GM10248 (cell line): ENCODE measurements around the gene GPATCH11.

Experiments
- CTCF ChIA-PET: fragments of 300-600 bp; sonication (Branson Sonifier 250); formaldehyde crosslinking; extraction: SDS; loops from one replicate; lab custom pipeline; 2021; ENCODE audit warnings: antibody characterized with exemption; lab: Yijun Ruan, JAX
- POLR2A ChIA-PET: fragments of 350-650 bp; sonication (Branson Sonifier 250); formaldehyde crosslinking; extraction: SDS; loops from one replicate; lab custom pipeline; 2020; ENCODE audit warnings: antibody characterized with exemption; lab: Yijun Ruan, JAX
- DNase-seq: peaks from one replicate; pipeline ENCODE4 v3.0.0; 2012; ENCODE audit errors: extremely low spot score
- TF ChIP-seq, protein P1 (sequence below): IDR thresholded peaks from 2 replicates; pipeline ENCODE4 v1.5.1; 2012; ENCODE audit warnings: mild to moderate bottlenecking, low read depth; ENCODE audit errors: extremely low read depth, missing control alignments, control extremely low read depth

Gene GPATCH11

DNA sequence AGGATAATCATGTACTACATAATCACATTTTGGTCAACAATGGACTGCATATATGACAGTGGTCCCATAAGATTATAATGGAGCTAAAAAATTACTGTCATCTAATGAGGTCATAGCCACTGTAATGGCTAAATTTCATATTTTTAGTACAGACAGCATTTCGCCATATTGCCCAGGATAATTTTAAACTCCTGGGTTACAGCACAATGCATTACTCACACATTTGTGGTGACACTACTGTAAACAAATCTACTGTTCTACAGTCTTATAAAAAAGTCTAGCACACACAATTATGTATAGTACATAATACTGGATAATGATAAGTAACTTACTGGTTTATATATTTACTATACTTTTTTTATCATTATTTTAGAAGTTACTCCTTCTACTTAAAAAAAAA lies 59.7 kb downstream of the GPATCH11 start:
- TF ChIP-seq, protein P1, sequence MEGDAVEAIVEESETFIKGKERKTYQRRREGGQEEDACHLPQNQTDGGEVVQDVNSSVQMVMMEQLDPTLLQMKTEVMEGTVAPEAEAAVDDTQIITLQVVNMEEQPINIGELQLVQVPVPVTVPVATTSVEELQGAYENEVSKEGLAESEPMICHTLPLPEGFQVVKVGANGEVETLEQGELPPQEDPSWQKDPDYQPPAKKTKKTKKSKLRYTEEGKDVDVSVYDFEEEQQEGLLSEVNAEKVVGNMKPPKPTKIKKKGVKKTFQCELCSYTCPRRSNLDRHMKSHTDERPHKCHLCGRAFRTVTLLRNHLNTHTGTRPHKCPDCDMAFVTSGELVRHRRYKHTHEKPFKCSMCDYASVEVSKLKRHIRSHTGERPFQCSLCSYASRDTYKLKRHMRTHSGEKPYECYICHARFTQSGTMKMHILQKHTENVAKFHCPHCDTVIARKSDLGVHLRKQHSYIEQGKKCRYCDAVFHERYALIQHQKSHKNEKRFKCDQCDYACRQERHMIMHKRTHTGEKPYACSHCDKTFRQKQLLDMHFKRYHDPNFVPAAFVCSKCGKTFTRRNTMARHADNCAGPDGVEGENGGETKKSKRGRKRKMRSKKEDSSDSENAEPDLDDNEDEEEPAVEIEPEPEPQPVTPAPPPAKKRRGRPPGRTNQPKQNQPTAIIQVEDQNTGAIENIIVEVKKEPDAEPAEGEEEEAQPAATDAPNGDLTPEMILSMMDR = no peak
- CTCF ChIA-PET = no interaction called here
- DNase-seq = no peak
- POLR2A ChIA-PET = no interaction called here

DNA sequence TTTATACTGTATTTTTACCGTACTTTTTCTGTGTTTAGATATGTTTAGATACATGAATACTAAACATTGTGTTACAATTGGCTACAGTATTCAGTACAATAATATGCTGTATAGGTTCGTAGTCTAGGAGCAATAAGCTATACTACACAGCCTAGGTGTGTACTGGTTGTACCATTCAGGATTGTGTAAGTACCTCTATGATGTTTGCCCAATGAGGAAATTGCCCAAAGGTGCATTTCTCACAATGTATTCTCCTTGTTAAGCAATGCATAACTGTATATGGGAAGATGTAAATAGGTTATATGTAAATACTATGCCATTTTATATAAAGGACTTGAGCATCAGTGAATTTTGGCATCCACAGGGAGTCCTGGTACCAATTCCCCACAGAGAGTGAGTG lies 61.7 kb downstream of the GPATCH11 start:
- DNase-seq = no peak
- TF ChIP-seq, protein P1 = no peak
- CTCF ChIA-PET = interaction anchor here (1.6 to 1.8 kb wide), 3 partner anchors 9 to 23 kb away, joined by 4 to 5 read pairs (median 5); no protein-coding TSS in a partner anchor
- POLR2A ChIA-PET = no interaction called here

DNA sequence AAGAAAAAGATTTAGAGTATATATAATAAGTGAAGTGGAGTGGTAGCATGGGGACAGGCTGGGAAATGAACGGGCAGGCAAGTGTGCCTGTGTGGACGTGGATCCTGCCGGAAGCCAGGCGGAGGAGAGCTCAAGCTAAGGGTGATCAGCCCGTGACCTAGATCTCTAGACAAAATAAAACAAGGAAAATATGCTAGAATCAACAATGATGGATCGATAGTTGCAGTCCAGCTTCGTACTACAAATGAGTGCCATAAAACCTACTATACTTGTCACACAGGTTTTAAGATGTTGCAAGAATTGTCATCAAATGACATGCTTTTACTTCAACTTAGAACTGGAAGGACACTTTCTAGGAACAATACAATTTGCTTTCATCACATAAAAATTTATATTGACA lies 64.0 kb downstream of the GPATCH11 start:
- ChIA-PET CTCF (no interaction called here), POLR2A (no interaction called here)
- no peak for DNase-seq
- TF ChIP-seq, protein P1 = no peak
